ENCODE results near the gene LMOD3.

- TF ChIP-seq POLR2A (IDR thresholded peaks at IDR 0.05; ENCODE audit: low read length) (no peak), GATA1 (IDR thresholded peaks at IDR 0.05; ENCODE audit: low read depth, low read length) (no peak)
These were observed 17.8 kb downstream of the LMOD3 start for GRCh38 chr3:69104586-69104985.

Data from erythroblast (primary cell).